HEK293 (cell line): ENCODE data around the gene HIP1.
"Not testable (repeated sequence)": the region's sequence is repeated elsewhere in the genome, so short reads cannot be mapped to it uniquely, and the experiment has no call there.

Experiments
- CTCF ChIA-PET: fragments of 350-600 bp; formaldehyde crosslinking; extraction: SDS; loops from one replicate; lab custom pipeline; 2021; ENCODE audit warnings: antibody characterized with exemption; lab: Yijun Ruan, JAX
- POLR2A ChIA-PET: fragments of 300-600 bp; formaldehyde crosslinking; extraction: SDS; loops from one replicate; lab custom pipeline; 2020; ENCODE audit warnings: antibody characterized with exemption, inconsistent platforms; lab: Yijun Ruan, JAX
- H3K27ac ChIP-seq: fragments of 200-500 bp; sonication (Bioruptor generic); 2 replicates; pipeline ENCODE4 v1.5.1; 2014; ENCODE audit warnings: low read depth, low read length, control low read depth, inconsistent platforms; ENCODE audit errors: extremely low read depth
- H3K36me3 ChIP-seq, 2 experiments: fragments of 200-500 bp in 1 of 2; sonication (Bioruptor generic) in 1 of 2; 1 replicate in 1 of 2; 2 replicates in 1 of 2; pipeline ENCODE4 v1.5.1; 2014 to 2017; ENCODE audit warnings: inconsistent platforms in 2 of 2, low read length in 2 of 2; ENCODE audit not compliant: control insufficient read depth in 2 of 2, insufficient read depth in 1 of 2
- H3K4me1 ChIP-seq: fragments of 200-500 bp; sonication (Bioruptor generic); 2 replicates; pipeline ENCODE4 v1.5.1; 2014; ENCODE audit warnings: mild to moderate bottlenecking, low read length, inconsistent platforms; ENCODE audit not compliant: control insufficient read depth, insufficient read depth
- H3K4me3 ChIP-seq: 2 replicates; pipeline ENCODE4 v1.5.1; 2011; ENCODE audit warnings: low read depth, mild to moderate bottlenecking, control low read depth, low read length, moderate library complexity
- H3K9me3 ChIP-seq: fragments of 200-500 bp; sonication (Bioruptor generic); 2 replicates; pipeline ENCODE4 v1.5.1; 2014; ENCODE audit warnings: low read depth, low read length, inconsistent platforms; ENCODE audit not compliant: control insufficient read depth, insufficient read depth
- PRDM1 ChIP-seq: fragments of 450-650 bp; formaldehyde crosslinking; IDR thresholded peaks from 2 replicates; pipeline ENCODE4; 2016; ENCODE audit warnings: missing biosample characterization, missing genetic modification characterization
- PRDM6 ChIP-seq: fragments of 450-650 bp; formaldehyde crosslinking; IDR thresholded peaks from 2 replicates; pipeline ENCODE4 v1.5.1; 2017; ENCODE audit warnings: missing biosample characterization, missing genetic modification characterization
- SCRT2 ChIP-seq: fragments of 450-650 bp; formaldehyde crosslinking; IDR thresholded peaks from 2 replicates; pipeline ENCODE4 v1.5.1; 2016; ENCODE audit warnings: missing biosample characterization, missing genetic modification characterization
- SP2 ChIP-seq: fragments of 450-650 bp; formaldehyde crosslinking; IDR thresholded peaks from 2 replicates; pipeline ENCODE4 v1.5.1; 2016; ENCODE audit warnings: missing biosample characterization, missing genetic modification characterization
- SP7 ChIP-seq: fragments of 450-650 bp; formaldehyde crosslinking; IDR thresholded peaks from 2 replicates; pipeline ENCODE4 v1.5.1; 2016; ENCODE audit warnings: missing biosample characterization, missing genetic modification characterization
- TRIM28 ChIP-seq: IDR thresholded peaks from 2 replicates; pipeline ENCODE4 v1.6.1; 2011; ENCODE audit warnings: low read length, control low read depth, borderline replicate concordance
- WT1 ChIP-seq: fragments of 450-650 bp; formaldehyde crosslinking; IDR thresholded peaks from 2 replicates; pipeline ENCODE4 v1.5.1; 2016; ENCODE audit warnings: missing biosample characterization, missing genetic modification characterization
- ZFP41 ChIP-seq: fragments of 450-650 bp; formaldehyde crosslinking; IDR thresholded peaks from 2 replicates; pipeline ENCODE4 v1.5.1; 2016; ENCODE audit warnings: missing biosample characterization, missing genetic modification characterization, borderline replicate concordance
- ZNF155 ChIP-seq: fragments of 450-650 bp; formaldehyde crosslinking; IDR thresholded peaks from 2 replicates; pipeline ENCODE4 v1.5.1; 2016; ENCODE audit warnings: missing biosample characterization, missing genetic modification characterization
- ZNF214 ChIP-seq: fragments of 450-650 bp; formaldehyde crosslinking; IDR thresholded peaks from 2 replicates; pipeline ENCODE4 v1.5.1; 2017; ENCODE audit warnings: missing biosample characterization, mild to moderate bottlenecking, missing genetic modification characterization, borderline replicate concordance
- ZNF248 ChIP-seq: fragments of 450-650 bp; formaldehyde crosslinking; IDR thresholded peaks from 2 replicates; pipeline ENCODE4 v1.5.1; 2017; ENCODE audit warnings: missing biosample characterization, missing genetic modification characterization
- ZNF266 ChIP-seq: fragments of 450-650 bp; formaldehyde crosslinking; IDR thresholded peaks from 2 replicates; pipeline ENCODE4 v1.5.1; 2016; ENCODE audit warnings: missing biosample characterization, missing genetic modification characterization, low read depth
- ZNF311 ChIP-seq: fragments of 450-650 bp; formaldehyde crosslinking; IDR thresholded peaks from 2 replicates; pipeline ENCODE4 v1.5.1; 2017; ENCODE audit warnings: missing biosample characterization, missing genetic modification characterization, borderline replicate concordance
- ZNF341 ChIP-seq: fragments of 450-650 bp; formaldehyde crosslinking; IDR thresholded peaks from 2 replicates; pipeline ENCODE4; 2016; ENCODE audit warnings: low read depth, missing biosample characterization, missing genetic modification characterization
- ZNF350 ChIP-seq: fragments of 450-650 bp; formaldehyde crosslinking; IDR thresholded peaks from 2 replicates; pipeline ENCODE4 v1.5.0; 2017; ENCODE audit warnings: missing biosample characterization, mild to moderate bottlenecking, missing genetic modification characterization
- ZNF549 ChIP-seq: fragments of 450-650 bp; IDR thresholded peaks from 2 replicates; pipeline ENCODE4 v1.5.1; 2018; ENCODE audit warnings: missing biosample characterization, missing genetic modification characterization, mild to moderate bottlenecking, inconsistent platforms, moderate library complexity
- ZNF639 ChIP-seq: fragments of 450-650 bp; formaldehyde crosslinking; IDR thresholded peaks from 2 replicates; pipeline ENCODE4 v1.5.1; 2016; ENCODE audit warnings: missing biosample characterization, missing genetic modification characterization
- ZNF654 ChIP-seq: fragments of 450-650 bp; formaldehyde crosslinking; IDR thresholded peaks from 2 replicates; pipeline ENCODE4 v1.5.1; 2016; ENCODE audit warnings: low read depth, missing biosample characterization, missing genetic modification characterization
- ZNF660 ChIP-seq: fragments of 450-650 bp; IDR thresholded peaks from 2 replicates; pipeline ENCODE4 v1.5.1; 2018; ENCODE audit warnings: missing biosample characterization, mild to moderate bottlenecking, missing genetic modification characterization
- ZNF785 ChIP-seq: fragments of 450-650 bp; formaldehyde crosslinking; IDR thresholded peaks from 2 replicates; pipeline ENCODE4 v1.5.1; 2016; ENCODE audit warnings: missing biosample characterization, missing genetic modification characterization
- ZSCAN18 ChIP-seq: fragments of 450-650 bp; formaldehyde crosslinking; IDR thresholded peaks from 2 replicates; pipeline ENCODE4 v1.5.1; 2016; ENCODE audit warnings: missing biosample characterization, missing genetic modification characterization
- ZSCAN5A ChIP-seq: fragments of 450-650 bp; formaldehyde crosslinking; IDR thresholded peaks from 2 replicates; pipeline ENCODE4 v1.5.1; 2016; ENCODE audit warnings: missing biosample characterization, missing genetic modification characterization

The HIP1 gene

GRCh38 chr7:75604408-75604807 is 134.3 kb downstream of the HIP1 start (continued):
- no peak for TF ChIP-seq ZNF350 (tag by site-specific recombination)
- no peak for TF ChIP-seq ZNF654
- TF ChIP-seq, all 188 proteins: peak for 0

GRCh38 chr7:75602831-75603230 is 135.9 kb downstream of the HIP1 start:
- CTCF ChIA-PET, H3K9me3 ChIP-seq, H3K4me3 ChIP-seq, H3K27ac ChIP-seq, H3K36me3 ChIP-seq, POLR2A ChIA-PET, H3K4me1 ChIP-seq: not testable (repeated sequence)

- ChIA-PET POLR2A (no interaction called here), CTCF (no interaction called here)
- H3K4me1 ChIP-seq, result no peaks in the 10 kb centered on the region
- no peak overlapping the region for H3K27ac ChIP-seq
- H3K4me3 ChIP-seq, result no peak overlapping the region
- H3K36me3 ChIP-seq, result no peaks in the 10 kb centered on the region; a peak in 1 of 3 replicates
- no peak for TF ChIP-seq SCRT2 (tag by site-specific recombination)
- no peak for TF ChIP-seq PRDM6
- TF ChIP-seq TRIM28, result no peak
- TF ChIP-seq ZNF785, result no peak
- no peak for TF ChIP-seq ZNF155
- TF ChIP-seq ZFP41 (tag by site-specific recombination), result no peak
- no peak for TF ChIP-seq PRDM1 (tag by site-specific recombination)
- TF ChIP-seq SP7 (tag by site-specific recombination), result no peak
- TF ChIP-seq ZNF341 (tag by site-specific recombination), result no peak
- no peak for TF ChIP-seq ZSCAN5A (tag by site-specific recombination)
- no peak for TF ChIP-seq ZNF311
- TF ChIP-seq WT1, result no peak
- no peak for TF ChIP-seq ZNF266 (tag by site-specific recombination)
- TF ChIP-seq ZNF549 (tag by site-specific recombination), result no peak
- TF ChIP-seq ZNF660 (tag by site-specific recombination), result no peak
- no peak for TF ChIP-seq ZNF639 (tag by site-specific recombination)
- TF ChIP-seq SP2 (tag by site-specific recombination), result no peak
- TF ChIP-seq ZNF214 (tag by site-specific recombination), result no peak
- TF ChIP-seq ZNF248 (tag by site-specific recombination), result no peak
- no peak for TF ChIP-seq ZSCAN18 (tag by site-specific recombination)
- no peaks in the 10 kb centered on the region for H3K9me3 ChIP-seq
These were observed 137.2 kb downstream of the HIP1 start for GRCh38 chr7:75601539-75601938.

- H3K36me3 ChIP-seq, H3K27ac ChIP-seq, CTCF ChIA-PET, POLR2A ChIA-PET, H3K4me3 ChIP-seq, H3K9me3 ChIP-seq, H3K4me1 ChIP-seq: not testable (repeated sequence)
These were observed 138.0 kb downstream of the HIP1 start for GRCh38 chr7:75600748-75601147.
